Lung (tissue), 12 donors: ENCODE data around the gene FAM98C. TPM values are rescaled to one million over a fixed set of nuclear protein-coding genes. Genes with fewer than 3 reads are reported as not detected.

ENCODE experiments used
- ATAC-seq: fragments of 200-7000 bp; cut with Tn5 transposase; one replicate; pipeline ENCODE4 v1.9.1; 2020; ENCODE audit warnings: moderate number of reproducible peaks; ENCODE audit not compliant: insufficient read depth, low FRiP score
- DNase-seq, 3 donors: peaks; one replicate each; pipeline ENCODE4 v3.0.0-alpha.2; 2013 to 2017
- H3K27ac ChIP-seq, 2 donors: one replicate each; pipeline ENCODE4 v1.5.1; 2013; ENCODE audit warnings: mild to moderate bottlenecking in 2 of 2, moderate library complexity in 2 of 2, control low read depth in 1 of 2, inconsistent platforms in 1 of 2, low read depth in 1 of 2, low read length in 1 of 2
- H3K27me3 ChIP-seq, 3 donors: one replicate each; pipeline ENCODE4 v1.5.1; 2013; ENCODE audit warnings: low read length in 2 of 3; ENCODE audit not compliant: control insufficient read depth in 3 of 3, insufficient read depth in 3 of 3
- H3K36me3 ChIP-seq, 4 donors: one replicate each; pipeline ENCODE4 v1.5.1; 2013; ENCODE audit warnings: low read length in 4 of 4, mild to moderate bottlenecking in 1 of 4, moderate library complexity in 1 of 4; ENCODE audit not compliant: control insufficient read depth in 4 of 4, insufficient read depth in 4 of 4
- H3K4me1 ChIP-seq, 5 donors: one replicate each; pipeline ENCODE4 v1.5.1; 2013; ENCODE audit warnings: low read length in 5 of 5, mild to moderate bottlenecking in 2 of 5, moderate library complexity in 1 of 5; ENCODE audit not compliant: control insufficient read depth in 5 of 5, insufficient read depth in 5 of 5
- H3K4me3 ChIP-seq: one replicate; pipeline ENCODE4 v1.5.1; 2013; ENCODE audit warnings: mild to moderate bottlenecking, control low read depth, moderate library complexity
- H3K9ac ChIP-seq, 2 donors: one replicate each; pipeline ENCODE4 v1.5.1; 2013; ENCODE audit warnings: low read length in 2 of 2, control low read depth in 1 of 2; ENCODE audit not compliant: insufficient read depth in 1 of 2
- H3K9me3 ChIP-seq, 4 donors: one replicate each; pipeline ENCODE4 v1.5.1; 2013; ENCODE audit warnings: low read length in 3 of 4, mild to moderate bottlenecking in 1 of 4, moderate library complexity in 1 of 4; ENCODE audit not compliant: control insufficient read depth in 4 of 4, insufficient read depth in 3 of 4
- WGBS, 2 donors: extraction: QIAGEN DNeasy Blood & Tissue Kit; methylation state at CpG; one replicate each; pipeline ENCODE4 v1.1.7; 2013; 5-methylcytosine and 5-hydroxymethylcytosine counted together
- polyA plus RNA-seq, 2 donors: library from polyadenylated mRNA; stranded (reverse); fragments of 200-250 nt; gene quantifications; one replicate each; pipeline ENCODE4 v1.2.1, GENCODE V29; 2013
- total RNA-seq, 2 donors: library from RNA; depleted of rRNA in 1 of 2; stranded (reverse); fragments of >200 nt in 1 of 2; gene quantifications; one replicate each; pipeline ENCODE4 v1.2.1, GENCODE V29; 2014 to 2021
- TF ChIP-seq, protein P1 (sequence below): IDR thresholded peaks from 2 replicates; pipeline ENCODE4 v1.5.1; 2012; ENCODE audit warnings: mild to moderate bottlenecking; ENCODE audit errors: control extremely low read depth, extremely low read depth
- donor health status: control.
- donor health status: control.
- donor health status: Bipolar disorder and iron deficiency.
- donor health status: healthy.
- donor health status: DM: yes; HTN: yes; CAD: no.

The FAM98C gene
- total and polyA plus RNA-seq, 4 donors, result 13.1 to 22.0 (median 20.2) TPM

DNA sequence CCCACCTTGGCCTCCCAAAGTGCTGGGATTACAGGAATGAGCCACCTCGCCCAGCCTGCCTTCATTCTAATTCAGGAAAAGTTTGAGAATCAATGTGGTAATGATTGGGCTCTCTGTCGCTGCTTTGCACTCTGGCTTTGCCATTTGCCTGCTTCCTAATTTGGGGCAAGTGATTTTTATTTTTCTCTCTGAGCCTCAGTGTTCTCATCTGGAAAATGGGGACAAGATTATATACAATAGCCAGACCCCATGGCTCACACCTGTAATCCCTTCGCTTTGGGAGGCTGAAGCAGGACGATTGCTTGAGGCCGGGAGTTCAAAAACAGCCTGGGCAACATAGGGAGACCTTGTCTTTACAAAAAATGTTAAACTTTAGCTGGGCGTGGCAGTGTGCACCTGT is 34.4 kb downstream of the FAM98C start:
- TF ChIP-seq, protein P1, sequence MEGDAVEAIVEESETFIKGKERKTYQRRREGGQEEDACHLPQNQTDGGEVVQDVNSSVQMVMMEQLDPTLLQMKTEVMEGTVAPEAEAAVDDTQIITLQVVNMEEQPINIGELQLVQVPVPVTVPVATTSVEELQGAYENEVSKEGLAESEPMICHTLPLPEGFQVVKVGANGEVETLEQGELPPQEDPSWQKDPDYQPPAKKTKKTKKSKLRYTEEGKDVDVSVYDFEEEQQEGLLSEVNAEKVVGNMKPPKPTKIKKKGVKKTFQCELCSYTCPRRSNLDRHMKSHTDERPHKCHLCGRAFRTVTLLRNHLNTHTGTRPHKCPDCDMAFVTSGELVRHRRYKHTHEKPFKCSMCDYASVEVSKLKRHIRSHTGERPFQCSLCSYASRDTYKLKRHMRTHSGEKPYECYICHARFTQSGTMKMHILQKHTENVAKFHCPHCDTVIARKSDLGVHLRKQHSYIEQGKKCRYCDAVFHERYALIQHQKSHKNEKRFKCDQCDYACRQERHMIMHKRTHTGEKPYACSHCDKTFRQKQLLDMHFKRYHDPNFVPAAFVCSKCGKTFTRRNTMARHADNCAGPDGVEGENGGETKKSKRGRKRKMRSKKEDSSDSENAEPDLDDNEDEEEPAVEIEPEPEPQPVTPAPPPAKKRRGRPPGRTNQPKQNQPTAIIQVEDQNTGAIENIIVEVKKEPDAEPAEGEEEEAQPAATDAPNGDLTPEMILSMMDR, result no peak
- H3K27ac ChIP-seq, result no peak overlapping the region
- H3K27me3 ChIP-seq, result peaks cover 0 to 7% (median 3%) of the 10 kb centered on the region in 3 donors
- H3K36me3 ChIP-seq, result no peaks in the 10 kb centered on the region
- H3K9me3 ChIP-seq, result no peaks in the 10 kb centered on the region
- H3K9ac ChIP-seq, result no peak overlapping the region
- no peaks in the 10 kb centered on the region for H3K4me1 ChIP-seq
- DNase-seq (no peak), ATAC-seq (no peak)
- no peak overlapping the region for H3K4me3 ChIP-seq
- 93 to 98% methylated on average over 6 of the region's 6 CpGs for WGBS, 2 donors

DNA sequence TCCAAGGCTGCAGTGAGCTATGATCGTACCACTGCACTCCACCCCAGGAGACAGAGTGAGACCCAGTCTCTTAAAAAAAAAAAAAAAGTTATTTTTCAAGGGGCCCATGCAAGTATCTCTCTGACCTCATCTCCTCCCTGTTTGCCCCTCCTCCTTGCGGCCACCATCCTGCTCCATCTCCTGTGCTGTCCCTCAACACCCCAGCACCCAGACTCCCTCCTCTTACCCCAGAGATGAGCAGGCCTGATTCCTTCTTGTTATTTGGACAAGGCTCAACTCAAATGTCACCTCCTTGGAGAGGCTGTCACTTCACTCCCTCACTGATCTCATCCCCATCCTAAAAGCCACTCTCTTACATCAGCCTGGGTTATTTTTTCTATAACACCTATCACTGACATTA is 35.0 kb downstream of the FAM98C start:
- ATAC-seq, result no peak
- no peak overlapping the region for H3K9ac ChIP-seq
- 85 to 92% methylated on average over 2 of the region's 2 CpGs for WGBS, 2 donors

DNA sequence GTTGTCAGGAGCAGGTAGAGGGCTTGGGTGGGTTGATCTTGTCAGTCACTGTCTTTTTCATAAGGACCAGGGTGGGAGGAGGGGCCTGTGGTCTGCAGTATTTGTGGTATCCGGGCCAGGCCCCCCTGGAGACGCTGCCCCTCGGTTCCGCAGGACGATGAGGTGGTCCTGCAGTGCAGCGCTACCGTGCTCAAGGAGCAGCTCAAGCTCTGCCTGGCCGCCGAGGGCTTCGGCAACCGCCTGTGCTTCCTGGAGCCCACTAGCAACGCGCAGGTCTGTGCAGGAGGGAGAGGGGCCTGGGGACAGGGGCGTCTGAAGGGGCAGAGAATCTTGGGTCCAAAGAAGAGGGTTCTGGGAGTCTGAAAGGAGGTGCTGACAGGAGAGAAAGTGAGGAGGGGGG is 37.7 kb downstream of the FAM98C start:
- Histone ChIP-seq H3K36me3 (no peaks in the 10 kb centered on the region), H3K9ac (no peak overlapping the region), H3K9me3 (no peaks in the 10 kb centered on the region), H3K27me3 (no peaks in the 10 kb centered on the region), H3K4me1 (no peaks in the 10 kb centered on the region), H3K4me3 (no peak overlapping the region), H3K27ac (no peak overlapping the region)
- TF ChIP-seq, protein P1, result no peak
- WGBS, 2 donors, result 82 to 90% methylated on average over 14 of the region's 14 CpGs
- DNase-seq (no peak), ATAC-seq (no peak)

More for the DNA sequence above, 35.0 kb downstream of the FAM98C start:
- no peak overlapping the region for H3K4me3 ChIP-seq
- peaks cover 0 to 4% (median 3%) of the 10 kb centered on the region in 3 donors for H3K27me3 ChIP-seq
- H3K36me3 ChIP-seq, result no peaks in the 10 kb centered on the region
- H3K4me1 ChIP-seq, result no peaks in the 10 kb centered on the region
- TF ChIP-seq, protein P1, result no peak
- no peaks in the 10 kb centered on the region for H3K9me3 ChIP-seq
- no peak overlapping the region for H3K27ac ChIP-seq
- DNase-seq, result no peak

GRCh38 chr19:38441657-38442348 is 38.9 kb downstream of the FAM98C start:
- H3K36me3 ChIP-seq, result no peaks in the 10 kb centered on the region
- TF ChIP-seq, protein P1, result no peak
- H3K9ac ChIP-seq, result no peak overlapping the region
- H3K9me3 ChIP-seq, result no peaks in the 10 kb centered on the region
- DNase-seq (no peak), ATAC-seq (no peak)
- WGBS, 2 donors, result 42 to 44% methylated on average over 6 to 7 of the region's 7 CpGs
- H3K27ac ChIP-seq, result no peak overlapping the region
- H3K27me3 ChIP-seq, result no peaks in the 10 kb centered on the region
- H3K4me1 ChIP-seq, result no peaks in the 10 kb centered on the region
- no peak overlapping the region for H3K4me3 ChIP-seq
